ENCODE results near the gene NMT2.

- no peak for TF ChIP-seq POLR2A (IDR thresholded peaks at IDR 0.05)
- no peak for TF ChIP-seq POLR2AphosphoS5 (IDR thresholded peaks at IDR 0.05)
- no peak for TF ChIP-seq CTCF (IDR thresholded peaks at IDR 0.05)
Measured at GRCh38 chr10:15182540-15183207, 14.2 kb upstream of the NMT2 start.
